Fibroblast of lung (primary cell): Measurements from ENCODE around the gene DUSP28. TPM values are rescaled to one million over a fixed set of nuclear protein-coding genes. Genes with fewer than 3 reads are reported as not detected.

ENCODE experiments used
- DNase-seq, 2 donors: peaks; one replicate each; pipeline versions ENCODE4 v3.0.0 to v3.0.0-alpha.2; 2010; ENCODE audit warnings: low read depth in 2 of 2
- H2AFZ ChIP-seq: 2 replicates; pipeline ENCODE4 v1.5.1; 2012; ENCODE audit warnings: low read length, control low read depth, inconsistent platforms
- H3K27ac ChIP-seq: 2 replicates; pipeline ENCODE4 v1.5.1; 2011; ENCODE audit warnings: low read length, control low read depth; ENCODE audit not compliant: insufficient read depth
- H3K27me3 ChIP-seq: 2 replicates; pipeline ENCODE4 v1.5.1; 2011; ENCODE audit warnings: mild to moderate bottlenecking, low read length; ENCODE audit not compliant: control insufficient read depth, insufficient read depth
- H3K36me3 ChIP-seq: 2 replicates; pipeline ENCODE4 v1.5.1; 2011; ENCODE audit warnings: low read length; ENCODE audit not compliant: control insufficient read depth, insufficient read depth
- H3K4me1 ChIP-seq: 2 replicates; pipeline ENCODE4 v1.5.1; 2011; ENCODE audit warnings: low read length; ENCODE audit not compliant: control insufficient read depth, insufficient read depth; ENCODE audit errors: extremely low read depth
- H3K4me2 ChIP-seq: 2 replicates; pipeline ENCODE4 v1.5.1; 2011; ENCODE audit warnings: low read length, control low read depth; ENCODE audit not compliant: insufficient read depth; ENCODE audit errors: extremely low read depth
- H3K4me3 ChIP-seq, 4 experiments: fragments of 200-600 bp in 1 of 4; sonication (generic) in 1 of 4; replicated peaks in 1 of 4; 2 replicates each; pipeline ENCODE4 v1.5.1; 2011 to 2016; ENCODE audit warnings: low read length in 4 of 4, low read depth in 3 of 4, mild to moderate bottlenecking in 3 of 4, control low read depth in 2 of 4, inconsistent platforms in 1 of 4, mixed read lengths in 1 of 4; ENCODE audit not compliant: insufficient read depth in 1 of 4; ENCODE audit errors: control extremely low read depth in 1 of 4
- H3K79me2 ChIP-seq: 2 replicates; pipeline ENCODE4 v1.5.1; 2012; ENCODE audit warnings: mild to moderate bottlenecking, low read length, inconsistent platforms; ENCODE audit not compliant: control insufficient read depth, insufficient read depth
- H3K9ac ChIP-seq: 2 replicates; pipeline ENCODE4 v1.5.1; 2011; ENCODE audit warnings: mild to moderate bottlenecking, low read length, control low read depth; ENCODE audit not compliant: insufficient read depth
- H3K9me3 ChIP-seq: 2 replicates; pipeline ENCODE4 v1.5.1; 2012; ENCODE audit warnings: low read depth, low read length; ENCODE audit not compliant: control insufficient read depth, insufficient read depth
- H4K20me1 ChIP-seq: 2 replicates; pipeline ENCODE4 v1.5.1; 2011; ENCODE audit warnings: low read length; ENCODE audit not compliant: control insufficient read depth, insufficient read depth; ENCODE audit errors: extremely low read depth
- CTCF ChIP-seq, 2 donors: IDR thresholded peaks in 1 of 2; conservative IDR thresholded peaks in 1 of 2; 1 replicate in 1 of 2; 2 replicates in 1 of 2; pipeline ENCODE4 v1.5.1; 2011 to 2012; ENCODE audit warnings: low read length in 2 of 2, control low read depth in 1 of 2, inconsistent platforms in 1 of 2, low read depth in 1 of 2, mild to moderate bottlenecking in 1 of 2
- EZH2 ChIP-seq: IDR thresholded peaks from 2 replicates; pipeline ENCODE4 v1.5.1; 2012; ENCODE audit warnings: low read length, control low read depth, mild to moderate bottlenecking; ENCODE audit errors: missing control alignments
- polyA plus RNA-seq, 2 donors: library from polyadenylated mRNA; depleted of rRNA in 1 of 2; stranded (reverse) in 1 of 2; unstranded in 1 of 2; fragments of >200 nt; gene quantifications; 2 replicates each; pipeline ENCODE4 v1.2.1, GENCODE V29; 2011 to 2012; ENCODE audit warnings: missing spikeins in 1 of 2
- total RNA-seq: library from RNA; depleted of rRNA; stranded (reverse); fragments of >200 nt; gene quantifications from 2 replicates; pipeline ENCODE4 v1.2.1, GENCODE V29; 2014

Gene DUSP28
- total and polyA plus RNA-seq, 2 donors (not counting 1 experiment from before 2014, with no cell fraction given): 2.5 to 3.9 TPM

- H3K79me2 ChIP-seq: peaks cover 6% of the 10 kb centered on the region
- no peak overlapping the region for H3K4me2 ChIP-seq
- no peak overlapping the region for H3K4me3 ChIP-seq
- H3K9me3 ChIP-seq: no peaks in the 10 kb centered on the region
- H3K36me3 ChIP-seq: no peaks in the 10 kb centered on the region
- H4K20me1 ChIP-seq: no peaks in the 10 kb centered on the region
- no peaks in the 10 kb centered on the region for H3K27me3 ChIP-seq
- DNase-seq: peak; percentile 34 to 39
- H3K4me1 ChIP-seq: peaks cover 5% of the 10 kb centered on the region
- no peak overlapping the region for H3K9ac ChIP-seq
- H2AFZ ChIP-seq: no peak overlapping the region
- H3K27ac ChIP-seq: no peak overlapping the region
- TF ChIP-seq CTCF (conservative IDR thresholded peaks at IDR 0.05 in 1 of 2, IDR thresholded peaks at IDR 0.05 in 1 of 2; ENCODE audit: low read depth in 1 of 2, low read length in 2 of 2): peak in 1 of 2 donors; percentile 60
- TF ChIP-seq EZH2: no peak
These were observed 3.5 kb upstream of the DUSP28 start for GRCh38 chr2:240556553-240557100.

- peaks cover 5% of the 10 kb centered on the region for H3K4me1 ChIP-seq
- peaks cover 6% of the 10 kb centered on the region for H3K79me2 ChIP-seq
- no peaks in the 10 kb centered on the region for H3K9me3 ChIP-seq
- peak overlapping the region; percentile 51 for H3K9ac ChIP-seq
- no peak for TF ChIP-seq CTCF (conservative IDR thresholded peaks at IDR 0.05 in 1 of 2, IDR thresholded peaks at IDR 0.05 in 1 of 2; ENCODE audit: low read depth in 1 of 2, low read length in 2 of 2)
- TF ChIP-seq EZH2: no peak
- H4K20me1 ChIP-seq: no peaks in the 10 kb centered on the region
- H3K36me3 ChIP-seq: no peaks in the 10 kb centered on the region
- H3K27ac ChIP-seq: no peak overlapping the region
- H3K4me3 ChIP-seq: peak overlapping the region in 2 of 4 experiments; percentile 27 to 53
- H2AFZ ChIP-seq: no peak overlapping the region
- no peak for DNase-seq
- H3K27me3 ChIP-seq: no peaks in the 10 kb centered on the region
- H3K4me2 ChIP-seq: peak overlapping the region; percentile 81
These were observed 2.9 kb upstream of the DUSP28 start for GRCh38 chr2:240557101-240557751.

GRCh38 chr2:240557808-240558207 lies 2.3 kb upstream of the DUSP28 start, which contains the start of gene ANKMY1:
Gene ANKMY1 (minus strand): TSS chr2:240557988. CDS start chr2:240557335, 653 bp downstream.
- no peak within 1 kb of the TSS for H2AFZ ChIP-seq
- peak within 1 kb of the TSS; percentile 81 for H3K4me2 ChIP-seq
- H3K9ac ChIP-seq: peak within 1 kb of the TSS; percentile 51
- peaks cover 5% of the 10 kb centered on the region for H3K4me1 ChIP-seq
- TF ChIP-seq CTCF (conservative IDR thresholded peaks at IDR 0.05 in 1 of 2, IDR thresholded peaks at IDR 0.05 in 1 of 2; ENCODE audit: low read depth in 1 of 2, low read length in 2 of 2) (no peak), EZH2 (no peak)
- no peaks in the 10 kb centered on the region for H3K27me3 ChIP-seq
- H4K20me1 ChIP-seq: no peaks in the 10 kb centered on the region
- no peaks in the 10 kb centered on the region for H3K9me3 ChIP-seq
- peak; percentile 59 to 74 for DNase-seq
- peaks cover 6% of the 10 kb centered on the region for H3K79me2 ChIP-seq
- H3K27ac ChIP-seq: no peak within 1 kb of the TSS
- no peaks in the 10 kb centered on the region for H3K36me3 ChIP-seq
- peak within 1 kb of the TSS in 3 of 4 experiments; percentile 15 to 53 (median 27) for H3K4me3 ChIP-seq
